OCI-LY3 (cell line): ENCODE data around the gene ATP2B3.

Experiments used
- EZH2phosphoT487 ChIP-seq: fragments of 200-600 bp; shearing (Covaris generic); IDR thresholded peaks from 2 replicates; pipeline ENCODE4 v1.6.1; 2018; ENCODE audit warnings: antibody characterized with exemption, mixed run types, low read depth
- TF ChIP-seq, protein P1 (sequence below): fragments of 200-600, 300-600 bp; sonication (generic); IDR thresholded peaks from 2 replicates; pipeline ENCODE4 v1.5.1; 2014; ENCODE audit warnings: antibody characterized with exemption, low read length, low read depth

DNA sequence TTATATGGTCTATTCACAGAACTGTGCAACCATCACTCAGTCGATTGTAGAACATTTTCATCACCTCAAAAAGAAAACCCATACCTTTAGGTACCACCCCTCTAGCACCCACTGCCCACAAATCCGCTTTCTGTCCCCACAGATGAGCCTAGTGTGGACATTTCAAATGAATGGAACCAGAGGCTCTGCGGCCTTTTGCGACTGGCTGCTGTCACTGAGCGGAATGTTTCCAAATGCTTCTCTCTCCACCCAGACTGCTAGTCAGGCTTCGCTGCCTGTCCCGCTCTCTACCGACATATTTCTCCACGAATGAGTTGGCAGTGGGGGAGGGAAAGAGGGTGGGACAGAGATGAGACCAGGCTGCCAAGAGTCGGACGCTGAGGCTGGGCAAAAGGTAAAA, 24.4 kb upstream of the ATP2B3 start:
- TF ChIP-seq, protein P1, sequence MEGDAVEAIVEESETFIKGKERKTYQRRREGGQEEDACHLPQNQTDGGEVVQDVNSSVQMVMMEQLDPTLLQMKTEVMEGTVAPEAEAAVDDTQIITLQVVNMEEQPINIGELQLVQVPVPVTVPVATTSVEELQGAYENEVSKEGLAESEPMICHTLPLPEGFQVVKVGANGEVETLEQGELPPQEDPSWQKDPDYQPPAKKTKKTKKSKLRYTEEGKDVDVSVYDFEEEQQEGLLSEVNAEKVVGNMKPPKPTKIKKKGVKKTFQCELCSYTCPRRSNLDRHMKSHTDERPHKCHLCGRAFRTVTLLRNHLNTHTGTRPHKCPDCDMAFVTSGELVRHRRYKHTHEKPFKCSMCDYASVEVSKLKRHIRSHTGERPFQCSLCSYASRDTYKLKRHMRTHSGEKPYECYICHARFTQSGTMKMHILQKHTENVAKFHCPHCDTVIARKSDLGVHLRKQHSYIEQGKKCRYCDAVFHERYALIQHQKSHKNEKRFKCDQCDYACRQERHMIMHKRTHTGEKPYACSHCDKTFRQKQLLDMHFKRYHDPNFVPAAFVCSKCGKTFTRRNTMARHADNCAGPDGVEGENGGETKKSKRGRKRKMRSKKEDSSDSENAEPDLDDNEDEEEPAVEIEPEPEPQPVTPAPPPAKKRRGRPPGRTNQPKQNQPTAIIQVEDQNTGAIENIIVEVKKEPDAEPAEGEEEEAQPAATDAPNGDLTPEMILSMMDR = no peak
- TF ChIP-seq EZH2phosphoT487 = no peak
